ENCODE results near the gene TTC34. TPM values are rescaled to one million over a fixed set of nuclear protein-coding genes. Genes with fewer than 3 reads are reported as not detected.

The TTC34 gene
- total and polyA plus RNA-seq, 9 of the 15 experiments (the other 6 are each of a cell fraction or from before 2014, with no cell fraction given) = 0.03 to 0.38 (median 0.05) TPM; not detected in 2

DNA sequence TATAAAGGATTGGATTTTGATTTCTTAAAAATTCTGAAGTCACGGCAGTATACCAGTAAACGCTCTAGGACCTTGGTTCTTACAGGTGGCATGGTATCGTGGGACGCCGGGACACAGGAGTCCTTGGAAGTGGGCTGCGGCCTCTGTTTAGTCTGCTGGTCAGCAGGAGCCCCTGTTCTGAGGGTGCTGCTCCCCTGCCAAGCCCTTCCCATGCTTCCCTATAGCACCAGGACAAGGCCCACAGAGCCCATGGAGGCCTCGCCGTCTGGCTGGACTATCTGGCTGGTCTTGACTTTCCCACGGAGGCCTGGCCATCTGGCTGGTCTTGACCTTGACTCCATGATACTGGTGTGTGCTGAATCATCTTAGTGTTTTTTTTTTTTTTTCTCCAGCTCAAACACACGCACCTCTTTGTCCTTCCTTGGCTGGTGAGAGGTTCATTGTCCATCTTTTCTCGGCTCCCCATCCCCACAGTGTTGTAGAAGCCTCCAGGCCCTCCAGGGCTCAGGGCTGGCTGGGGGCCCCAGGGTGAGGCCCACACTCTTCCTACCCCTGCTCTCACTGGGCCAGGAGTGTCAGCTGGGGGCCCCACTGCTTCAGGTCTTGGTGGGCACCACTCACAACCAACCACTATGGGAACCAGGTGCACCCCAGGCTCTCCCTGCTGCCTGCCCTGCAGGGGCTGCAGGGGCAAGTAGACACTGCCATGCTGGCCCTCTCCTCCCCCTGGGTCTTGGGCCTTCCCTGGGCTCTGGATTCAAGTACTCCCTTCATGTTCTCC is 16.5 kb upstream of the TTC34 start:
- Histone ChIP-seq H3K4me3 (no peak overlapping the region), H3K27me3 (ENCODE audit: control insufficient read depth in 2 of 2, insufficient read depth in 2 of 2, low read length in 2 of 2) (peaks cover 0 to 16% of the 10 kb centered on the region in 2 experiments; a peak in 2 of 5 replicates), H3K4me2 (ENCODE audit: insufficient read depth, low read length) (no peak overlapping the region), H3K27ac (ENCODE audit: extremely low read depth, low read depth, low read length) (no peak overlapping the region), H3K36me3 (ENCODE audit: control insufficient read depth, insufficient read depth, low read length) (no peaks in the 10 kb centered on the region), H3K79me2 (ENCODE audit: control insufficient read depth, insufficient read depth, low read length) (no peaks in the 10 kb centered on the region), H2AFZ (ENCODE audit: low read depth, low read length) (no peak overlapping the region), H3K9me1 (ENCODE audit: control insufficient read depth, insufficient read depth, low read length) (no peaks in the 10 kb centered on the region), H4K20me1 (replicated peaks; ENCODE audit: control insufficient read depth, insufficient read depth, low read length) (no peaks in the 10 kb centered on the region), H3K4me1 (replicated peaks in 1 of 2; ENCODE audit: control insufficient read depth in 2 of 2, insufficient read depth in 2 of 2, low read length in 2 of 2) (peaks cover 0 to 3% of the 10 kb centered on the region in 2 experiments; a peak in 1 of 5 replicates), H3K9ac (ENCODE audit: insufficient read depth in 1 of 2, low read depth in 2 of 2, low read length in 2 of 2) (no peak overlapping the region), H3K9me3 (replicated peaks; ENCODE audit: control insufficient read depth, insufficient read depth, low read depth, low read length) (no peaks in the 10 kb centered on the region)
- POLR2A ChIA-PET = no interaction called here
- DNase-seq (ENCODE audit: extremely low read depth in 1 of 4, low spot score in 3 of 4) (no peak), ATAC-seq (no peak), FAIRE-seq (no peak)
- intact Hi-C loops (cut with micrococcal nuclease) (no loop called here), in situ Hi-C loops (cut with MboI) (no loop called here)
- WGBS (ENCODE audit: insufficient coverage, low coverage, missing lambda C conversion rate) = under 1% methylated on average over 10 of the region's 11 CpGs
- CTCF ChIA-PET (ENCODE audit: low intra/inter-chr PET ratio) = no interaction called here
- no TSS peak for BruUV-seq (replicated peaks)
- TF ChIP-seq SMARCE1 (IDR thresholded peaks at IDR 0.05) = no peak
- no peak for TF ChIP-seq ZC3H8 (IDR thresholded peaks at IDR 0.05)
- TF ChIP-seq, protein P1, sequence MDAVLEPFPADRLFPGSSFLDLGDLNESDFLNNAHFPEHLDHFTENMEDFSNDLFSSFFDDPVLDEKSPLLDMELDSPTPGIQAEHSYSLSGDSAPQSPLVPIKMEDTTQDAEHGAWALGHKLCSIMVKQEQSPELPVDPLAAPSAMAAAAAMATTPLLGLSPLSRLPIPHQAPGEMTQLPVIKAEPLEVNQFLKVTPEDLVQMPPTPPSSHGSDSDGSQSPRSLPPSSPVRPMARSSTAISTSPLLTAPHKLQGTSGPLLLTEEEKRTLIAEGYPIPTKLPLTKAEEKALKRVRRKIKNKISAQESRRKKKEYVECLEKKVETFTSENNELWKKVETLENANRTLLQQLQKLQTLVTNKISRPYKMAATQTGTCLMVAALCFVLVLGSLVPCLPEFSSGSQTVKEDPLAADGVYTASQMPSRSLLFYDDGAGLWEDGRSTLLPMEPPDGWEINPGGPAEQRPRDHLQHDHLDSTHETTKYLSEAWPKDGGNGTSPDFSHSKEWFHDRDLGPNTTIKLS (IDR thresholded peaks at IDR 0.05; ENCODE audit: borderline replicate concordance, low read depth) = no peak
- TF ChIP-seq, protein P2, sequence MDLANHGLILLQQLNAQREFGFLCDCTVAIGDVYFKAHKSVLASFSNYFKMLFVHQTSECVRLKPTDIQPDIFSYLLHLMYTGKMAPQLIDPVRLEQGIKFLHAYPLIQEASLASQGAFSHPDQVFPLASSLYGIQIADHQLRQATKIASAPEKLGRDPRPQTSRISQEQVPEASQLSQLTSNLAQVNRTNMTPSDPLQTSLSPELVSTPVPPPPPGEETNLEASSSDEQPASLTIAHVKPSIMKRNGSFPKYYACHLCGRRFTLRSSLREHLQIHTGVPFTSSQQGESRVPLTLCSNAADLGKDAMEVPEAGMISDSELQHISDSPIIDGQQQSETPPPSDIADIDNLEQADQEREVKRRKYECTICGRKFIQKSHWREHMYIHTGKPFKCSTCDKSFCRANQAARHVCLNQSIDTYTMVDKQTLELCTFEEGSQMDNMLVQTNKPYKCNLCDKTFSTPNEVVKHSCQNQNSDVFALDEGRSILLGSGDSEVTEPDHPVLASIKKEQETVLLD (IDR thresholded peaks at IDR 0.05) = no peak
- no peak for TF ChIP-seq NFIC (IDR thresholded peaks at IDR 0.05)
- TF ChIP-seq ADNP (tag; IDR thresholded peaks at IDR 0.05) = no peak
- TF ChIP-seq ZNF75A (CRISPR knock-in tag; IDR thresholded peaks at IDR 0.05) = no peak
- TF ChIP-seq, protein P3, sequence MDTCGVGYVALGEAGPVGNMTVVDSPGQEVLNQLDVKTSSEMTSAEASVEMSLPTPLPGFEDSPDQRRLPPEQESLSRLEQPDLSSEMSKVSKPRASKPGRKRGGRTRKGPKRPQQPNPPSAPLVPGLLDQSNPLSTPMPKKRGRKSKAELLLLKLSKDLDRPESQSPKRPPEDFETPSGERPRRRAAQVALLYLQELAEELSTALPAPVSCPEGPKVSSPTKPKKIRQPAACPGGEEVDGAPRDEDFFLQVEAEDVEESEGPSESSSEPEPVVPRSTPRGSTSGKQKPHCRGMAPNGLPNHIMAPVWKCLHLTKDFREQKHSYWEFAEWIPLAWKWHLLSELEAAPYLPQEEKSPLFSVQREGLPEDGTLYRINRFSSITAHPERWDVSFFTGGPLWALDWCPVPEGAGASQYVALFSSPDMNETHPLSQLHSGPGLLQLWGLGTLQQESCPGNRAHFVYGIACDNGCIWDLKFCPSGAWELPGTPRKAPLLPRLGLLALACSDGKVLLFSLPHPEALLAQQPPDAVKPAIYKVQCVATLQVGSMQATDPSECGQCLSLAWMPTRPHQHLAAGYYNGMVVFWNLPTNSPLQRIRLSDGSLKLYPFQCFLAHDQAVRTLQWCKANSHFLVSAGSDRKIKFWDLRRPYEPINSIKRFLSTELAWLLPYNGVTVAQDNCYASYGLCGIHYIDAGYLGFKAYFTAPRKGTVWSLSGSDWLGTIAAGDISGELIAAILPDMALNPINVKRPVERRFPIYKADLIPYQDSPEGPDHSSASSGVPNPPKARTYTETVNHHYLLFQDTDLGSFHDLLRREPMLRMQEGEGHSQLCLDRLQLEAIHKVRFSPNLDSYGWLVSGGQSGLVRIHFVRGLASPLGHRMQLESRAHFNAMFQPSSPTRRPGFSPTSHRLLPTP (IDR thresholded peaks at IDR 0.05; ENCODE audit: borderline replicate concordance, extremely low read depth, insufficient read length) = no peak
- TF ChIP-seq, protein P4, sequence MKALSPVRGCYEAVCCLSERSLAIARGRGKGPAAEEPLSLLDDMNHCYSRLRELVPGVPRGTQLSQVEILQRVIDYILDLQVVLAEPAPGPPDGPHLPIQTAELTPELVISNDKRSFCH (CRISPR knock-in tag; IDR thresholded peaks at IDR 0.05) = no peak
- TF ChIP-seq, protein P4 (tag; IDR thresholded peaks at IDR 0.05) = no peak
- no peak for TF ChIP-seq RBM17 (IDR thresholded peaks at IDR 0.05; ENCODE audit: borderline replicate concordance, low read depth, low read length)
- no peak for TF ChIP-seq POLR3G (IDR thresholded peaks at IDR 0.05; ENCODE audit: extremely low read depth, insufficient read length, insufficient replicate concordance)
- TF ChIP-seq ARID2 (IDR thresholded peaks at IDR 0.05) = no peak
- no peak for TF ChIP-seq ZNF778 (CRISPR knock-in tag; IDR thresholded peaks at IDR 0.05)
- no peak for TF ChIP-seq POU5F1 (IDR thresholded peaks at IDR 0.05; ENCODE audit: borderline replicate concordance, low read depth, low read length, partially characterized antibody)
- no peak for TF ChIP-seq PHF21A (IDR thresholded peaks at IDR 0.05; ENCODE audit: borderline replicate concordance, low read depth)
- TF ChIP-seq E2F3 (CRISPR knock-in tag; IDR thresholded peaks at IDR 0.05) = no peak
- TF ChIP-seq RNF2 (IDR thresholded peaks at IDR 0.05) = no peak
